HepG2 (cell line): Measurements from ENCODE around the gene EEF2. TPM values are rescaled to one million over a fixed set of nuclear protein-coding genes. Genes with fewer than 3 reads are reported as not detected.

Source experiments
- ATF3 ChIP-seq: sonication (generic); formaldehyde crosslinking; IDR thresholded peaks from 2 replicates; pipeline ENCODE4 v1.4.0; 2020; ENCODE audit warnings: missing genetic modification reagents
- FUBP1 ChIP-seq: sonication (generic); formaldehyde crosslinking; IDR thresholded peaks from 2 replicates; pipeline ENCODE4 v1.5.1; 2020; ENCODE audit warnings: missing genetic modification reagents, mild to moderate bottlenecking, borderline replicate concordance
- GTF3A ChIP-seq: sonication (generic); formaldehyde crosslinking; conservative IDR thresholded peaks from 2 replicates; pipeline ENCODE4 v1.4.0; 2020; ENCODE audit warnings: mild to moderate bottlenecking, missing genetic modification reagents
- MAX ChIP-seq: IDR thresholded peaks from 2 replicates; pipeline ENCODE4 v1.6.1; 2012; ENCODE audit warnings: inconsistent platforms
- RERE ChIP-seq: IDR thresholded peaks from 2 replicates; pipeline ENCODE4 v1.6.1; 2016; ENCODE audit warnings: low read depth, missing genetic modification reagents, missing compliant biosample characterization
- SMAD1 ChIP-seq: sonication (generic); formaldehyde crosslinking; IDR thresholded peaks from 2 replicates; pipeline ENCODE4 v1.4.0; 2020; ENCODE audit warnings: missing genetic modification reagents, low read depth, mild to moderate bottlenecking, borderline replicate concordance
- SRY ChIP-seq: sonication (generic); formaldehyde crosslinking; IDR thresholded peaks from 2 replicates; pipeline ENCODE4 v1.8.0; 2022; ENCODE audit warnings: mild to moderate bottlenecking, missing genetic modification reagents
- THAP11 ChIP-seq: IDR thresholded peaks from 2 replicates; pipeline ENCODE4 v1.6.1; 2016; ENCODE audit warnings: missing biosample characterization, missing genetic modification reagents
- THAP7 ChIP-seq: sonication (generic); formaldehyde crosslinking; IDR thresholded peaks from 2 replicates; pipeline ENCODE4 v1.8.1; 2023; ENCODE audit warnings: mild to moderate bottlenecking, missing genetic modification reagents
- THAP9 ChIP-seq: sonication (generic); formaldehyde crosslinking; IDR thresholded peaks from 2 replicates; pipeline ENCODE4; 2020; ENCODE audit warnings: missing genetic modification reagents, mild to moderate bottlenecking, borderline replicate concordance
- TP53 ChIP-seq: sonication (generic); formaldehyde crosslinking; conservative IDR thresholded peaks from 2 replicates; pipeline ENCODE4 v1.4.0; 2020; ENCODE audit warnings: missing genetic modification reagents
- ZNF251 ChIP-seq: sonication (generic); formaldehyde crosslinking; IDR thresholded peaks from 2 replicates; pipeline ENCODE4 v1.9.0; 2021; ENCODE audit warnings: mild to moderate bottlenecking, missing genetic modification reagents
- ZNF263 ChIP-seq: sonication (generic); formaldehyde crosslinking; IDR thresholded peaks from 2 replicates; pipeline ENCODE4 v1.4.0; 2020; ENCODE audit warnings: missing genetic modification reagents
- ZNF563 ChIP-seq: sonication (generic); formaldehyde crosslinking; IDR thresholded peaks from 2 replicates; pipeline ENCODE4 v1.8.0; 2022; ENCODE audit warnings: mild to moderate bottlenecking, moderate library complexity, missing genetic modification reagents
- ZNF619 ChIP-seq: sonication (generic); formaldehyde crosslinking; IDR thresholded peaks from 2 replicates; pipeline ENCODE4 v1.4.0; 2020; ENCODE audit warnings: mild to moderate bottlenecking, missing genetic modification reagents
- ZNF746 ChIP-seq: sonication (generic); formaldehyde crosslinking; IDR thresholded peaks from 2 replicates; pipeline ENCODE4 v1.8.0; 2022; ENCODE audit warnings: mild to moderate bottlenecking, missing genetic modification reagents
- ZNF850 ChIP-seq: sonication (generic); formaldehyde crosslinking; conservative IDR thresholded peaks from 2 replicates; pipeline ENCODE4 v1.9.0; 2021; ENCODE audit warnings: mild to moderate bottlenecking, missing genetic modification reagents
- polyA plus RNA-seq, 8 experiments: library from polyadenylated mRNA; depleted of rRNA in 3 of 8; stranded (reverse) in 7 of 8; unstranded in 1 of 8; fragments of >200 nt; fragmentation: Illumina TruSeq in 4 of 8; extraction: Trizol in 4 of 8; gene quantifications; 2 replicates each; pipeline versions ENCODE4 v1.2.1 to v1.2.3, GENCODE V29; 2011 to 2016; ENCODE audit warnings: low read depth in 4 of 8, missing spikeins in 1 of 8, mixed read lengths in 1 of 8; ENCODE audit not compliant: insufficient read depth in 1 of 8
- total RNA-seq, 5 experiments: library from RNA; depleted of rRNA; stranded (reverse); fragments of >200 nt; fragmentation: Illumina TruSeq; extraction: Trizol; gene quantifications; 2 replicates each; pipeline ENCODE4 v1.2.3, GENCODE V29; 2016; ENCODE audit warnings: low read depth in 1 of 5

Gene EEF2
- total and polyA plus RNA-seq, 2 of the 13 experiments (the other 11 are each of a cell fraction or from before 2014, with no cell fraction given), result 1,441 to 1,777 TPM

GRCh38 chr19:4007021-4007835, 22.0 kb upstream of the EEF2 start, which contains the start of gene PIAS4 (continued):
- TF ChIP-seq THAP9 (CRISPR knock-in tag) (peak; percentile 70; the same call in 1 of the 2 replicates), GTF3A (CRISPR knock-in tag) (no peak), ATF3 (CRISPR knock-in tag) (no peak), ZNF619 (CRISPR knock-in tag) (peak; percentile 92), ZNF251 (CRISPR knock-in tag) (no peak), ZNF563 (CRISPR knock-in tag) (peak; percentile 89), SRY (peak; percentile 49; the same call in 1 of the 2 replicates), ZNF263 (peak; percentile 26; the same call in 1 of the 2 replicates), THAP7 (CRISPR knock-in tag) (no peak), SMAD1 (0 out of 2 replicates have a peak, but pooled peaks have one; percentile 85), TP53 (CRISPR knock-in tag) (no peak), FUBP1 (CRISPR knock-in tag) (no peak), THAP11 (CRISPR knock-in tag) (peak; percentile 82), ZNF746 (CRISPR knock-in tag) (no peak), ZNF850 (CRISPR knock-in tag) (no peak), MAX (peak; percentile 84), RERE (CRISPR knock-in tag) (no peak)
